ENCODE results near the gene CSNK2B. TPM values are rescaled to one million over a fixed set of nuclear protein-coding genes. Genes with fewer than 3 reads are reported as not detected.

CSNK2B gene
- total RNA-seq, 4 donors from 2014 or later, result 130 to 202 (median 184) TPM

DNA sequence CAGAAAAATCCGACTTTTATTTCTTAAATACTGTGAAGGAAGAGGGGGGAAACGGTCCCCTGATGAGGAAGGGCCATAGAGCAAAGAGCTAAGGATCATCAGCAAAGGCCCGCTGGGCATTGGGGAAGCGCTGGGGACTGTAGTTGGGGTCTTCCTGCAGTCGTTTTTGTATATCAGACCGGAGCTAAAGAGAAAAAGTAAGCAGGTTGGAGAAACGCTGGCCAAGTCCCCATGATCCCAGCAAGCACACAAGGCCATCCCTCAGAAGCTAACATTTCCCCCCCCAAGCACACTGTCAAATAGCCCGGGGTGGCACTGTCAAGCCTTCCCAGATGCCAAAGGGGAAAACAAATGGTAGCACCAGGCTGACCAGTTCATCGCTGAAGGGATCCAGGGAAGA lies 26.8 kb upstream of the CSNK2B start:
- TF ChIP-seq, protein P1, sequence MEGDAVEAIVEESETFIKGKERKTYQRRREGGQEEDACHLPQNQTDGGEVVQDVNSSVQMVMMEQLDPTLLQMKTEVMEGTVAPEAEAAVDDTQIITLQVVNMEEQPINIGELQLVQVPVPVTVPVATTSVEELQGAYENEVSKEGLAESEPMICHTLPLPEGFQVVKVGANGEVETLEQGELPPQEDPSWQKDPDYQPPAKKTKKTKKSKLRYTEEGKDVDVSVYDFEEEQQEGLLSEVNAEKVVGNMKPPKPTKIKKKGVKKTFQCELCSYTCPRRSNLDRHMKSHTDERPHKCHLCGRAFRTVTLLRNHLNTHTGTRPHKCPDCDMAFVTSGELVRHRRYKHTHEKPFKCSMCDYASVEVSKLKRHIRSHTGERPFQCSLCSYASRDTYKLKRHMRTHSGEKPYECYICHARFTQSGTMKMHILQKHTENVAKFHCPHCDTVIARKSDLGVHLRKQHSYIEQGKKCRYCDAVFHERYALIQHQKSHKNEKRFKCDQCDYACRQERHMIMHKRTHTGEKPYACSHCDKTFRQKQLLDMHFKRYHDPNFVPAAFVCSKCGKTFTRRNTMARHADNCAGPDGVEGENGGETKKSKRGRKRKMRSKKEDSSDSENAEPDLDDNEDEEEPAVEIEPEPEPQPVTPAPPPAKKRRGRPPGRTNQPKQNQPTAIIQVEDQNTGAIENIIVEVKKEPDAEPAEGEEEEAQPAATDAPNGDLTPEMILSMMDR (IDR thresholded peaks at IDR 0.05), result no peak
- DNase-seq (ENCODE audit: low spot score) (no peak), ATAC-seq (ENCODE audit: low FRiP score) (no peak)

DNA sequence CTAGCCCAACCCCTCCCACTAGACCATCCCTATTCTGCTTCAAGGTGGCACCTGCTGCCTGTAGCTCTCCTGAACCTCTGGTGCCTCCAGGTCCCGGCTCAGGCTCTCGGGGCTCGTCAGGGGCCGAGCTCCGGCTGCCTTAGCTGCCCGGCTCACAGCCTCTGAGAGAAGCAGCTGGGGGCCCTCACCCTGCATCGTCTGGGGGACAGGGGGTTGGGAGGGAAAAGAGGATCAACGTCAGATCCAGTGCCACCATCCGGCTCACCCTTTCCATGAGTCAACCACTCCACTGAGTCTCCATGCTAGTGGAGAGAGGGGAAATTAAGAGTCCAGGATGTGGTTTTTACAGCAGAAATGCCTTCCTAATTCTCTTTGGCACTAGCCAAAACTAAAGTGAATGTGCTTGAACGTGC lies 26.4 kb upstream of the CSNK2B start:
- DNase-seq (ENCODE audit: low spot score) (no peak), ATAC-seq (ENCODE audit: low FRiP score) (peak; percentile 13)
- TF ChIP-seq, protein P1 (IDR thresholded peaks at IDR 0.05), result no peak

DNA sequence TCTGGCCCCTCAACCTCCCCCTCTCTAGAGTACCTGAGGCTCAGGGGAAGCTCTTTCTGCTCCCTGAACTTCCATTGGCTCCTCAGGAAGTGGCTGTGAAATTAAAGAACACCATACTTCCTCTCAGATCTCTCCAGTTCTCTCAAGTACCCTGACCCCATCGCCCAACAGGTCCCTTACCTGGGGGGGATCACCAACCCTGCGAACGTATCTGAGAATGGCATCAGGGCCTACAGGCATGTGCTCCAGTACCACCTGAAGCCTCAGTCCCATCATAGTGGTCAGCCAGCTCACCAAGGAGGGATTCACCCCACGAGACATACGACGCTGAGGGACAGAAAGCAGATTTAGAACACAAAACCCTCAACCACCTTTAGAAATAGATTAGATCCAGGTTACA lies 25.3 kb upstream of the CSNK2B start:
- ATAC-seq (ENCODE audit: low FRiP score) (no peak), DNase-seq (ENCODE audit: low spot score) (no peak)
- TF ChIP-seq, protein P1 (IDR thresholded peaks at IDR 0.05), result no peak

DNA sequence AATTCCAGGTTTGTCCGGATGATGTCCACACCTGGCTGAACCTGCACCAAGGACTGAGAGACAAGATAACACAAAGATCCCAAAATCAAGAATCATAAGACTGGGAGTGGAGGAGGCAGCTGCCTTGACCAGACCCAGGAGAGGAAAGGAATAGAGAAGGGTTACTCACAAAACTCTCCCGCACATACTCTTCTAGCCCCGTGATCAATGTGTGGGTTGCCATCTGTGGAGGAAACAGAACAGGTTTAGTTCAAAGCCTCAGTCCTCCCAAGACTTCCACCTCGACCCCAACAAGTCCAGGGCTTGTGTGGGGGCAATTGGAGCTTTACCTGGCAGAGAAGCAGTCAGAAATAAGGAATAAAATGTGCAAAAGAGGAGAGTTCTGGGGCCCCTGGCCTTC lies 24.5 kb upstream of the CSNK2B start:
- TF ChIP-seq, protein P1 (IDR thresholded peaks at IDR 0.05), result no peak
- ATAC-seq (ENCODE audit: low FRiP score), result no peak
- no peak for DNase-seq (ENCODE audit: low spot score)

DNA sequence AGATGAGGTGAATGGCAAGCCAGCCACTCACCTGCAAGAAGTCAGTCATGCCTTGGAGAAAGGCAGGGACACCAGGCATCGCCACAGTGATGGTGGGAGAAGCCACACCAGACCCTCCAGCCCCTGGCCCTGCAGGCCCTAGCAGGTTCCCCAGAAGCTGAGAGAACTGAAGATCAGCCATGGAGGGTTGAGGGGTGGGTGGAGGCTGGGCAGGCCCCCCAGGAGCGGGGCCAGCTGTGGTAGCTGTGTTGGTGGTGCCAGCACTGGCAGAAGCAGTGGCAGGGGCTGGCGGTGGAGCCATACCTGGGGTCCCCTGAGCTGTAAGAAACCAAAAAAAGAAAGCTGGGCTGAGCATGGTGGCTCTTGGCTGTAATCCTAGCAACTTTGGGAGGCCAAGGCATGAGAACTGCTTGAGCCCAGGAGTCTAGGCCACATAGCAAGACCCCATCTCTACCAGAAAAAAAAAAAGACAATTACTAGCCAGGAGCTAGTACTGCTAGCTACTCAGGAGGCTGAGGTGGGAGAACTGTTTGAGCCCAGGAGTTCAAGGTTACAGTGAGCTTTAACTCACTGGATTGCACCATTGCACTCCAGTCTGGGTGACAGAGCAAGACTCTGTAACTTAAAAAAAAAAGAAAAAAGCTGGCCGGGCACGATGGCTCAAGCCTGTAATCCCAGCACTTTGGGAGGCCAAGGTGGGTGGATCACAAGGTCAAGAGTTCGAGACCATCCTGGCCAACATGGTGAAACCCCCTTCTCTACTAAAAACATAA lies 22.9 kb upstream of the CSNK2B start:
- ATAC-seq (ENCODE audit: low FRiP score) (no peak), DNase-seq (ENCODE audit: low spot score) (no peak)
- TF ChIP-seq, protein P1 (IDR thresholded peaks at IDR 0.05), result no peak

DNA sequence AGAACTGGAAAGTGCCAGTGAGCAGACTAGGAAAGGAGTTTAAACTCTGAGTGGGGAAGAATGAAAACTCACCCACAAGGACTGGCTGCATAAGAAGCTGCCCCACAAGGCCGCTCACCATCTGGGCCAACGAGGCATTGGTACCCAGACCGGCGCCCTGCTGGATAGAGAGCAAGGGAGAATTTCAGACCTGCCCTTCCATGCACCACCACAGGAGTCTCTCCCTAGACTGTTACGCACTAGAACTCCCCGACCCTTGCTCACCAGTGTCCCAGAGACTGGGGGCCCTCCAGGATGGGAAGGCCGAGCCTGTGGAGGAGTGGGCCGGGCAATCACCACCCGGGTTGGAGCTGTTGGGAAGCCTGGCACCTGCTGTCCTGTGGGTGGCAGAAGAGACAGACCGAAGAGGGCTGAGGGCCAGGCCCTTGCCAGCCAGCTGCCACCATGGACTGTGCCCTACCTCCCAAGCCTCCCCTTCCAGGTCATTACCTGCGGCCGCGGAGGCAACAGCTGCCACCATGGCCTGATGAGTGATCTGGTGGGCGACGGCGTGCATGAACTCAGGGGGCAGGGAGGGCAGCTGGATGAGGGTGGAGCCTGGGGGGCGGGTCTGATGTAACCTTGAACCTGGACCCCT lies 21.9 kb upstream of the CSNK2B start:
- no peak for DNase-seq (ENCODE audit: low spot score)
- TF ChIP-seq, protein P1 (IDR thresholded peaks at IDR 0.05), result no peak
- no peak for ATAC-seq (ENCODE audit: low FRiP score)

DNA sequence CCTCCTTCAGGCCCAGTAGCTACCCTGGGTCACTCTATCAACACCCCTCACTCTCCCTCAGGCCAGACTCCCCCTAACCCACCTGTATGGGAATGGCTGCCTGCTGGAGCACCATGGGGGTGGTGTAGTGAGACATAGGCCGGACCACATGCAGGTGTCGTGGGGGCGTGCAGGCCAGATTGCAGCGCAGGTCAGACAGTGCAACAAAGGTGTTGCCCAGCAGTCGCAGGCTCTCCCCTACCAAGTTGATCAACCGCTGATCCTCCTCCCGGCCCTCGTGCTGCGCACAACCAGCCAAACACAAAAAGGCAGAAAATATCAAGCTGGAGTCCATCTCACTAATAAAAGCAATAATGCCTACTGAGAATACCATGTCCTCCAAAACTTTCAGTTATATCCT lies 20.6 kb upstream of the CSNK2B start:
- TF ChIP-seq, protein P1 (IDR thresholded peaks at IDR 0.05), result no peak
- ATAC-seq (ENCODE audit: low FRiP score), result no peak
- DNase-seq (ENCODE audit: low spot score), result no peak

All from omental fat pad (tissue), 4 donors.